ENCODE data around the gene PPFIA1.

PPFIA1 gene

DNA sequence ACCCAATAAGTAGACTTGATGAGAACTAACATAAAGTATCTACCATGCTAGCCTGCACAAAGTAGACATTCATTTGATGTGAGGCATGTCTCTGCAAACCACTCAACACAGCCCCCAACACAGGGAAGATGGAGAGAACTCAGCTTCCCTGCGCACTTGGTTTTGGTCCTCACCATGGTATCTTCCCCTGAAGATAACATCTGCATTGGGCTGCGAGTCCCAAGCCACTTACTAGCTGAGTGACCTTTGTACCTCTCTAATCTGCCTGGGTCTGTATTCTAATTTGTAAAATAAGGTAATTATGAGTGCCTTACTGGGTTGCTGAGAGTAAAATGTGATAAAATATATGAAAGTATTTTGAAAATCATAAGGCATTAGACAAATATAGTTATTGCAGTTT is 30.7 kb downstream of the PPFIA1 start:
- DNase-seq, result no peak

- DNase-seq, result no peak
Measured at GRCh38 chr11:70301721-70302418, 31.4 kb downstream of the PPFIA1 start.

DNA sequence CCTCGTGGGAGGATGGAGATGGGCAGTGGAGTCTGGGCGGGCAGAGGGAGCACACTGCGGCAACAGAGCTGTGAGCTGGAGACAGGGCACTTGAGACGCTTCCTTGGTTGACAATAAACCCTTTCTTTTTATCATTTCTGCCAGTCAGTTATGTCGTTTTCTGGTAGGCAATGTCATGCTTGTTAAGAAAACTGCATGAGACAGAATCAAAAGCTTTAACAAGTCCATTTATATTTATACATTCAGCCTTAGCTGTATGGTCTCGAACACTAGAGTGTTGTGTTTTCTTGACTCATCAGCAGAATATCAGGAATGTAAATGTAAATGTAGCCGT is 31.9 kb downstream of the PPFIA1 start:
- DNase-seq, result no peak

DNA sequence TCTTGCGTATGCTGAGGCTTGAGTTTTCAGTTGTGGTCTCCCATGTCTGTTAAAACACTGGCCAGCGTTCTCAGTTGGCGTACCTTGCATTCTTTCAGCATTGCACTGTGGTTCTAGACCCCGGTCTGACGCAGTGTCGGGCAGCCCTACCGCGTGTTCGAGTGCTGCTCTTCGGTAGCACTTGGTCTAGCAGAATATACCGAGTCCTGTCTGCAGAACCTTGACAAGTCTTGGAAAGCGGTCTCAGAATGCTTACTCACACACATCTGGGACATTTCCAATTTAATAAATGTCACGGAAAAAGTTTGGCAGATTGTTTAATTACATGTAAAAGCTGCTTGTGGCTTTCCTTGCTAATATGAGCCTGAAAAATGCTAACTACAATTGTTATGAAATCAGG is 32.6 kb downstream of the PPFIA1 start:
- DNase-seq, result no peak

GRCh38 chr11:70304208-70304603 is 33.7 kb downstream of the PPFIA1 start:
- no peak for DNase-seq

DNA sequence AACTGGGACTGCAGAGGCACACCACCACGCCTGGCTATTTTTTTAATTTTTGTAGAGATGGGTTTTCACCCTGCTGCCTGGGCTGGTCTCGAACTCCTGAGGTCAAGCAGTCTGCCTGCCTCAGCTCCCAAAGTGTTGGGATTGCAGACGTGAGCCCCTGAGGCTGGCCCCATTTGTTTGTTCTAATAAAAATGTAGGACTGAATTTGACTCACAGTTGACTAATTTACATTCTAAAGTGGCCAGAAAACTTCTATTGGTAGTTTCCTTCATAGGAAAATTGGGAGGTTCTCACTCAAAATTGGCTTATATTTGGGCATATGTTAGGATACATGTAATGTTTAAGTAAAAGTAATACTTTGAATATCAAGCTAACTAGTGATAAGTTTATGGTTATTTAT is 35.0 kb downstream of the PPFIA1 start:
- no peak for DNase-seq

DNA sequence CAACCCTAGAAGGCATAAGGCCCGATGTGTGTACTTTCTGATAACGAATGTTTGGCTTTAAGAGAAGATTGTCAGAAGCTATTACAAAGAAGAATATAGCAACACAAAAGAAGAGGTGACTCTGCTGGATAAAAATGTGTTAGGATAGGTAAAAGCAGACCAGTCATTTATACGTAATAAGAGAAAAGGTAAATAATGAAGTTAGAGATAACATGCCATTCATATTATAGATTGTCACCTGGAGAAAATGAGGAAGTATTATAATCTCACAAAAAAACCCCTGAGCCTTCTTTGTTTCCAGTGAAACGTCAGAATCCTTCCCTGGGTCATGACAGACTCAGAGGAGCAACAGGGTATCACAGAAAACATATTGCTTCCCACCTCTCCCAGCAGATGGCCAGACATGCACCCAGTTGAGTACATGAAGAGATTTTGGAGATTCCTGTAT is 36.1 kb downstream of the PPFIA1 start:
- DNase-seq, result no peak

DNA sequence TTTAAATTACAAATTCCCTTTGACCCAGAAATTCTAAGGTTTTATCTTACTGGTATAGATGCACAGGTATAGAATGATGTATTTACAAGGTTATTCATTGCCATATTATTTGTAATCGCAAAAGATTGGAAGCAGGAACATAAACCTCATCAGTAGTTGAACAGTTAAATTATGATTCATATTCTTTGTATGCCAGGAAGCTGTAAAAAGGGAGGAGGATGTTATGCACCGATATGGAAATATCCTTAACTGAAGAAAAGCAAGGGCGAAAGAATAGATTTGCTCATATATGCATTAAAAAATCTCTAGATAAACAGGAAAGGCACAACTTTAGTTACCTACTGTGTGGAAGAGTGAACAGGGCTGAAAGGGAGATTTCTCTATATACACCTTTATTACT is 36.7 kb downstream of the PPFIA1 start:
- no peak for DNase-seq

GRCh38 chr11:70311616-70312015 is 41.1 kb downstream of the PPFIA1 start:
- DNase-seq, result no peak

GRCh38 chr11:70312401-70313357 is 42.2 kb downstream of the PPFIA1 start:
- no peak for DNase-seq

GRCh38 chr11:70313945-70314344 is 43.5 kb downstream of the PPFIA1 start:
- no peak for DNase-seq

DNA sequence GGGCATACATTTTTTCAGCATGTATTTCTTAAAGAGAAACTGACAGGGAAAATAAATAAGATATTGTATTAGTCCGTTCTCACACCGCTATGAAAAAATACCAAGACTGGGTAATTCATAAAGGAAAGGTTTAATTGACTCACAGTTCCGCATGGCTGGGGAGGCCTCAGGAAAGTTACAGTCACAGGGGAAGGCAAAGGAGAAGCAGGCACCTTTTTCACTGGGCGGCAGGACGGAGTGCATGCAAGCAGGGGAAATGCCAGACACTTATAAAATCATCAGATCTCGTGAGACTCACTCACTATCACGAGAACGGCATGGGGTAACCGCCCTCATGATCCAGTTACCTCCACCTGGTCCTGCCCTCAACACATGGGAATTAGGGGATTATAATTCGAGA is 44.2 kb downstream of the PPFIA1 start:
- DNase-seq, result peak; percentile 50 to 52

GRCh38 chr11:70315716-70316115 is 45.2 kb downstream of the PPFIA1 start:
- peak; percentile 83 to 90 for DNase-seq

- peak in 1 of 2 experiments; percentile 10 for DNase-seq
Measured at GRCh38 chr11:70317581-70318305, 47.3 kb downstream of the PPFIA1 start.

GRCh38 chr11:70319396-70320076 is 49.0 kb downstream of the PPFIA1 start:
- no peak for DNase-seq

DNA sequence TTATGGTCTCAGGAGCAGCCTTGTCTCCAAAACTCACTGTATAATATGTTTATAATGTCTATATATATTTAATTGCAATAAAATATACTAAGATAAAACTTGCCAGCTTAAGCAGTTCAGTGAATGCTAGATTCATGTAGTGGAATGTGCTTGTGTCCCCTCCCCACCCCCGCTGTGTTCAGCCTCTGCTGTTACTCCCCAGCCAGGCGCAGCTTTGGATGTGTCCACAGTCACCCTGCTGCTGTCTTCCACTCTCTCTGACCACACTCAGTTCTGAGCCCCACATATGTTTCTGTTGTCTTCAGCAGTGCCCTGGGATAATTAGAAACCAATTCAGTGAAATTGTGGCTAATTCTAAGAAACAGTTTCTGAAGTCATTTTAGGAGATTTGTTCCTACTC is 52.2 kb downstream of the PPFIA1 start:
- no peak for DNase-seq

DNA sequence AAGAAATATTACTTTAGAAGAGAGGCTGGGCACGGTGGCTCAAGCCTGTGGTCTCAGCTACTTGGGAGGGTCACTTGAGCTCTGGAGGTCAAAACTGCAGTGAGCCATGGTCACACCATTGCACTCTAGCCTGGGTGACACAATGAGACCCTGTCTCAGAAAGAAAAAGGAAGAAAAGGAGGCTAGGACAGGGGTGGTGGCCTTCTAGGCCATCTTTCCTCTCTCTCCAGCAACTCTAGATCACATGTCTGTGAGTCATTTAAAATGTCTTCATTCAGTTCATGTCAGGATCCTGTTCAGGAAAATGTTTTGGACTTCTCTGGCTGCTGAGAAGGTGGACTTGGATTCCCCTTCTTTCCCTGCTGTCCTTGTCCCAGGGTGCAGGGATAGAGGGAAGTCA is 53.3 kb downstream of the PPFIA1 start:
- DNase-seq, result no peak

DNA sequence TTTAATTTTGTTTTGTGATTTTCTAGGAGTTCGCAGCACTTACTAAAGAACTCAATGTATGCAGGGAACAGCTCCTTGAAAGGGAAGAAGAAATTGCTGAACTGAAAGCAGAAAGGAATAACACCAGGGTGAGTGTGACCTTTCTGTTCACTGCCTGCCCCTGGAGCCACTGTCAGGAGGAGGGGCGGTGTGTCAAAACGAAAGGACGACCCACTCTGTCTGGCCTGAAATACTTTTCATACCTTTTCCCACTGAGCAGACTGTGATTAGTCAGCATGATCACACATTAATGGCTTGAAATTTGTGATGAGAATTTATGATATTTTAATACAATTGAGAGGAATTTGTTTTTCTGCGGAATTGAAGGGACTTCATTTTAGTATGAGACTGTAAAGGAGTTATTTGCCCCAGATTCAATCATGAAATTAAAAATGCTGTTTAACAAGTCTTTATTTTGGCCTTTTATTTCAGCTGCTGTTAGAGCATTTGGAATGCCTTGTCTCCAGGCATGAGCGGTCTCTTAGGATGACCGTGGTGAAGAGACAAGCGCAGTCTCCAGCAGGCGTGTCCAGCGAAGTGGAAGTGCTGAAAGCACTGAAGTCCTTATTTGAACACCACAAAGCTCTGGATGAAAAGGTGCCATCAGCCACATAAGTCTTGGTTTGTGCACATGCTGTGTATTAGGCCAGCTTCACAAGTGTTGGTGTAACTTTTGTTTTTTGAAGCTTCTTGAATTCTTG is 54.1 kb downstream of the PPFIA1 start:
- DNase-seq, result no peak

DNA sequence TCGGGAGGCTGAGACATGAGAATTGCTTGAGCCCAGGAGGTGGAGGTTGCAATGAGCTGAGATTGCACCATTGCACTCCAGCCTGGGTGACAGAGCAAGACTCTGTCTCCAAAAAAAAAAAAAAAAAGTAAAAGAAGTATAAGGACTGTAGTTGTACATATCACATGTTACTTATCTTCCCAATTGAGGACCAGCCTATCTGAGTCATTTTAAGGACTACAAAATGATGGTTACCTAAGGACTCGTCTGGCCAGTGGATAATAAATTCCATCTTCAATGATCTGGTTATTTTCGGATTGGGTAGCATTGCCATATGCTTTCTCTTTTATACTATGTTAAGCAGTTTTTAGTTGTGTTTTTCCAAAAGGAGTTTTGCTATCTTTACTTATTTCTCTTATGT is 55.3 kb downstream of the PPFIA1 start:
- no peak for DNase-seq

- DNase-seq, result peak; percentile 24 to 39
Measured at GRCh38 chr11:70326365-70326811, 55.9 kb downstream of the PPFIA1 start.

DNA sequence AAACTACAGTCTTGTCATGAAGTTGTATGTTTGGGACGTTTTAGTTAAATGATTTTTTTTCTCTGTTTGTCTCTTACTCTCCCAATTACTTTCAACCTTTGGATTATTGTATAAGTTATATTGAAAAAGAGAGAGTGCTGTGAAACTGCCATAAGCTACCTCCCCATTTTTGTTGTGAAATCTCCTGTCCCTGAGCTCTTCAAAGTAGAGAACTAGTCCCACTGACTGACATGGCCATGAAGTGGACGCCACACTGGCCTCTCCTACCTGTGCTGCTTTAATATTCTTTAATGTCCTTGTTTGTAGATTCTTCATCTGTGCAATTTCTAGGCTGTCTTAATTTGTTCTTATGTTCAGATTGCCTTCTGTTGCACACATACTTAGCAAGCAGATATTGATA is 56.3 kb downstream of the PPFIA1 start:
- no peak for DNase-seq

DNA sequence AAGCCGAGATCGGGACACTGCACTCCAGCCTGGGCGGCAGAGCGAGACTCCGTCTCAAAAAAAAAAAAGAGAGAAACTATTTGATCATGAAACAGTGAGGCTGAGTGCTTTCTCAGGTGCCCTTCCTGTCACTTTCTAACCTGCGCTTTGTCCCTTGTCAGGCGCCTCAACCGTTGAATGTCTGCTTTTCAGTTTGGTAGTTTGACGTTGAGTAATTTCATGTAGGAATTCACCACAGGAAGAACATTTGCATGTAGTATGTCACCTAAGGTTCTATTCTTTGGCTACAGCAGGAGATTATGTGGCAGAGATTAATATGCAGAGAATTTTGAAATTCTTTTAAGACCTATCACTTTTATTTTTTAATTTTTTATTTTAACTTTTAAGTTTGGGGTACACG is 57.2 kb downstream of the PPFIA1 start:
- no peak for DNase-seq

Measured in AML-193 (cell line).